HG03460 (cell line): ENCODE results near the gene HMG20A.
"Not testable (repeated sequence)": the region's sequence is repeated elsewhere in the genome, so short reads cannot be mapped to it uniquely, and the experiment has no call there.

ENCODE experiments used
- ATAC-seq: cut with Tn5 transposase; IDR thresholded peaks from one replicate; pipeline ENCODE4 v1.9.1; 2021; ENCODE audit not compliant: unreplicated experiment

HMG20A gene

DNA sequence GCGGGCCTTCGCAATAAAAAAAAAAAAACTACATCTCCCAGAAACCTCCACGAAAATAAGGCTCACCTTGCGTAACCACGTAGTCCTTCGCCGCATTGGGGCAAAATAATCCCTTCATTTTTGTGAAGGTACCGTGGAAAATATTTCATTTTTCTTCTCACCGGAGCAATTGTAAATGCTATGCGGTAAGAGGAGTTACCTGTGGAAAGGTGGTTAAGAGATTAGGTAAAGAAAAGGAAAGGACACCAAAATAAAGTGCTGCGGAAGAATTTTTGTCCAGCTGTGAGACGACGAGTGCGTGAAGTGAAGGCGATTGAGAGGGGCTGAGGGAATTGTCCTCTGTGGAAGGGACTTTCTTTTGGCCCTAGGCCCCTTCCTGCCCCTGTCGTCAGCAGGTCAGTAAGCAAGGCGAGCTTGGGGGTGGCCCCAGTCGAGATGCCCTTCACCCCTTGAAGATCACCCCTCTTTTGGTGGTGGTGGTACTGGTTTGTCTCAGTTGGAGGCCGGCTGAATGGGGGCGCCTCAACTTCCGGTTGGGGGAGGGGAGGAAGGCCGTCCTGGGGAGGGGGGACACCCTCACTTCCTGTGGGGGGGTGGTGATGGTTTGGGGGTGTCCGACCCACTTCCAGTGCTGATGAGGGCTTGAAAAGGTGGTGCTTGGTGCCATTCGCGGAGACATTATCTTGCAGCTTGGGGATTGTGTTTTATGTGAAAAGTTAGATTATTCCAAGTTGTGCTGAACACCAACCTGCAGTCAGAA, at the start of gene HMG20A:
Gene HMG20A, plus strand, starts transcription at position 279 of the 760 bp plus-strand sequence. CDS start 37,520 bp downstream, outside the sequence.
- ATAC-seq: peak; percentile 35

DNA sequence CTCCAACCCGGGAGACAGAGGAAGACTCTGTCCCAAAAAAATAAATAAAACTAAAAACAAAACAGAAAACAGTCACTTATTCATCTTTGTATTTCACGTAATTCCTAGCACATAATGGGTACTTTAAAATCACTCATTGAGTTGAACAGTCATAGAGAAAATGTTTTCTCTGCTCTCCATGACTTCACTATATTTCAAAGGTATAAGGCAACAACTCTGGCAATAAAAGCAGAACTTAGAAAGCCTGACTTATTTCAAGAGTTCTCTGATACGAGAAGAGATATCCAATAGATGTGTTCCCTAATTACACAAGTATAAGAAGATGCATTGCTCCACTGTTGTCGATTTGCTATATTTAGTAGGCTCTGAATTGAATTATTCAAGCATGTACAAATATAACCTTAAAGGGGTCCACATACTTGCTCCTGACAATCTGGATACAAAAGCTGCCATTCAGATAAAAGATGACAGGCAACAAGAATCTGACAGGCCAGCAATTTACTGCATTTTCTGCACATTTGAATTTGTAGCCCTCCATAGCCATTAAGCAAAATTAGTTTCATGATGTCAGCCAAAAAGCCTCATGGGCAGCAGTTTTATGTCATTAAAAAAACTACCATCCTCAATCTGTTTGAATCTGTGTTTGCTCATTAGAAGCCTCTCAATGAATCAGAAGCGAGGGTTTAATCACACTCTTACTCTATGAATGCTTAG, 48.7 kb upstream of the HMG20A start:
- no peak for ATAC-seq

- no peak for ATAC-seq
Observed at GRCh38 chr15:77373441-77373840, 47.2 kb upstream of the HMG20A start.

DNA sequence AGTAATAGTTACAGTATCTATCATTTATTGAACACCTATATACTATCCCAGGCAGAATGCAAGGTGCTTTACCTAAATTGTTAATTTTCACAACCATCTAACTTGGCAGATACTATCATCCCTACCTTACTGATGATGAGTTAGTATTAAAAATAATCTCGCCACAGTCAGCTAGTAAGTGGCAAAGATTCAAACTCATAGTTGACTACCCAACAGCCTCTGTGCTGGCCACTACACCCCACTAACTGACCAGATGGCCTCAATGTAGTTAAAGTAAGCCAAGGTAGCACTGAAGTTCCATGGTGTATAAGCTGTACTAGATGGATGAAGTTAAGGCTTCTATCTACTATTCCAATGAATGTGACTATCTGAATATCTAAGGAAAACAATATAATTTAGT, 45.6 kb upstream of the HMG20A start:
- no peak for ATAC-seq

GRCh38 chr15:77376770-77377169, 43.9 kb upstream of the HMG20A start:
- ATAC-seq: no peak

- ATAC-seq: no peak
Observed at GRCh38 chr15:77380033-77380432, 40.7 kb upstream of the HMG20A start.

- ATAC-seq: no peak
Observed at GRCh38 chr15:77384086-77384485, 36.6 kb upstream of the HMG20A start.

DNA sequence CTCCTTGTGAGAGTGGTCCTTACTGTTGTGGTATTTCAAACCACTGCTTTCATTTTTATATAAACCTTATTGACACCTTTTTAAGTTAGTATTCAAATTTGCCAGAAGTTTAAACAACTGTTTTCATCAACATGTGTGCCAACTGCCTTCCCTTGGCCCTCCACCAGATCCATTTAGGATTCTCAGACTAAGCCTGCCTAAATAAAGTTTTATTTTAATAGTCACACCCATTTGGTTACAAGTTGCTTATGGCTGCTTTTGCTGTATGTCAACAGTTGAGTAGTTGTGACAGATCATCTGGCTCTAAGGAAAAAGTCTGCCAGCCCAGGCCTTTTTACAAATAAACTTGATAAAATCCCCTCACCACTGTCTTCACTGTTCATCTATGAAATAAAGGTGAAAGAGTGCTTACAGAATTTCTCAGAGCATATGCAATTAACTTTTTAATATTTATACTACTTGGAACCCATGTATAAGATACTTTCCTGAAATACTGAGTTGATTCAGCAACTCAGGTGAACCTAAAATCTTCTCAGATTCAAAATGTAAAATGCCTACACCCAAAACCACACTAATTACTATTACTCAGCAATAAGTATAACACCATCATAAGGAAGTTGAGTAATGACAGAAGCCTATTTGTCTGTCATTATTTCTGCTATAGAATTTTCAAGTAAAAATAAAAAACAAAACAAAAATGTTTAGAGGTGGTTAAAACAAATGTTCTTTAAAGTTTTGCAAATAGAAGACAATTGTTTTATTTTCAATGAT, 35.9 kb upstream of the HMG20A start:
- no peak for ATAC-seq

DNA sequence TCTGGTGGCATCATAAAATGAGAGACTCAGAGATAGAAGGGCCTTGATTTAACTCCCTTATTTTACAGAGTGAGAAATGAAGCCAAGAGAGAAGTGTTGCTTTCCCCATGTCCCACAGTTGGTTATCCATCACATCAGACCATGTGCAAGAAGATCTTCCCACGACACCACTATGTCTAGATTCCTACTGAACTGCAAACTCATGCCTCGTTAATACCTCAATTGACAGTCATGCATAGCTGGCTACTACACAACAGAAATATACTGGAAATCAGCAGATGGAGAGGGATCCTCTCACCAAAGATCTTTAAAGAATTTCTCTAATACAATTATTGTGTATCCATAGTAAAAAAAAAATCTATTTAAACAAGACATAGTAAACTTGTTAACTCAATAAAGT, 34.1 kb upstream of the HMG20A start:
- ATAC-seq: no peak

DNA sequence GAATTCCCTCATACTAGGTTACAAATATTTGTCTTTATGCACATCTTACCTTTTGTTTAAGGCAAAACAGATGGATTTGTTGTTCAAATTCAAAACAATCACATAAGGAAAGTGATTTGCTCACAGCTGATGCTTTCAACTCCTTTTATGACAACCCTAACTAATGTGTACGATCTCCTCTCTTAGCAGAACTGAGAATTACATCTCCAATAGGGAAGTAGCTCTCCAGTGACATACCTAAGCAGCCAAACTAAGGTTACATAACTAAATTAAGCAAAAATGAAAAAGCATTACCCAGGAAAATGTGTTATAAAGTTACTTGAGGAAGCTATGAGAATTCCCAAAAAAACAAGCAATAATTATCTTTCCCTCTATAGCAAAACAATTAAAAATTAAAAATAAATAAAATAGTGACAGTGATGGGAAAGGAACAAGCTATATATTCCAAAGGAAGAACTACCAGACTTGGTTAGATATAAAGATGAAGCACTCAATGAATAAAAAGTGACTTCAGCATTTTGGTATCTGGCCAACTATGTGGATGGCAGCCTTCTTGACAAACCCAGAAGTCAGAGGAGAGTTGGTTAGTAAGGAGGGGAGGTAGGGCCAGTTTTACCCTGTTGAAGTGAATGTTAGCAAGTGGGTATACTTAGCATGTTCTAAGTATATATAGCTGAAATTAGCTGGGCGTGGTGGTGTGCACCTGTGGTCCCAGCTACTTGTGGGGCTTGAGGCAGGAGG, 33.2 kb upstream of the HMG20A start:
- no peak for ATAC-seq

DNA sequence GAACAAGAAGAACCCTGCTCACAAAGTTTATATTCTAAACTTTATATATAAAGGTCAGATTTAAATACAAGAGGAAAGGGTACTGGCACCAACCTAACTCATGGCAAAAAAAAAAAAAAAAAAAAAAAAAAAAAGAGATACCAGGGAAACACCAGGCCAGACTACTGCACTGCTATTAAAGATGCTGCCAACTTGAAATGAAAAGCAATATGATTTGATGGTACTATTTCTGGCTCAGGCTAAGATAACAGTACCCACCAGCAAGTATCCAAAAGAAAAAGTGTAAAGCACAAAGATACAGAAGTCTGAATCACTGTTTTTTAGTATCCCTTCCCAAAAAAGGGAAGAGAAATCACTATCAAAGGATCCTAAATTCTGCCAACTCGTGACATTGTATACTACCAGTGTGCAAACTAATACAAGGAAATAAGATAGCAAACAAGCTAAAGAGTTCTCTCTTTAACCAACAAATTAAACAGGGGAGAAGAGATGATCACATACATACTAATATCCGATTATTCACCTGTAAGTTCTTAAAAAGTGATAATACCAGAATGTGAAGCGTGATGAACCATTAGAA, 29.2 kb upstream of the HMG20A start:
- ATAC-seq: no peak

DNA sequence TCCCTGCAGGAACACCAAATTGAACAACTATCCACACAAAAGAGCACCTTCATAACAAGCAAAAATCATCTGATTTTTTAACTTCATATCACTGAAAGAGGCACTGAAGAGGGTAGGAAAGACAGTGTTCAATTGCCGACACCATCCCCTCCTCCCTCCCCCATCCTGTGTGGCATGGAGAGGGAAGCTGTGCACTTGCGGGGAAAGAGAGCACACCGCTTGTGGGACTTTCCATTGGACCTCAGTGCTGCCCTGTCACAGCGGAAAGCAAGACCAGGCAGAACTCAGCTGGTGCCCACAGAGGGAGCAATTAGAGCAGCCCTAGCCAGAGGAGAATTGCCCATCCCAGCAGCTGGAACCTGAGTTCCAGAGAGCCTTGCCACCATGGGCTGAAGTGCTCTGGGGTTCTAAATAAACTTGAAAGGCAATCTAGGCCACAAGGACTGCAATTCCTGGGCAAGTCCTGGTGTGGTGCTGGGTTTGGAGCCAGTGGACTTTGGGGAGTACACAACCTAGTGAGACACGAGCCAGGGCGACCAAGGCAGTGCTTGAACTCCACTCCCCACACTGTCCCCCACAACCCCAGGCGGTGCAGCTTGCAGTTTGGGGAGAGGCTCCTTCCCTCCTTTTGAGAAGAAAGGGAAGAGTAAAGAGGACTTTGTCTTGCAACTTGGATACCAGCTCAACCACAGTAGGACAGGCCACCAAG, 27.8 kb upstream of the HMG20A start:
- ATAC-seq: no peak

DNA sequence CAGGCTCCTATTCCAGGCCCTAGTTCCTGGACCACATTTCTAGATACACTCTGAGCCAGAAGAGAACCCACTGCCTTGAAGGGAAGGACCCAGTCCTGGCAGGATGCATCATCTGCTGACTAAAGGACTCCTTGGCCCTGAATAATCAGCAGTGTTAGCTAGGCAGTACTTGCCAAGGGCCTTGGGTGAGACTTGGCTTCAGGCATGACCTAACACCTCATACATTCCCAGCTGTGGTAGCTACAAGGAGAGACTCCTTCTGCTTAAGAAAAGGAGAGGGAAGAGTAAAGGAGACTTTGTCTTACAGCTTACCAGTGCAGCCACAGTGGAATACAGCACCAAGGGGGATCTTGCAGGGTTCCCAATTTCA, 27.2 kb upstream of the HMG20A start:
- no peak for ATAC-seq

DNA sequence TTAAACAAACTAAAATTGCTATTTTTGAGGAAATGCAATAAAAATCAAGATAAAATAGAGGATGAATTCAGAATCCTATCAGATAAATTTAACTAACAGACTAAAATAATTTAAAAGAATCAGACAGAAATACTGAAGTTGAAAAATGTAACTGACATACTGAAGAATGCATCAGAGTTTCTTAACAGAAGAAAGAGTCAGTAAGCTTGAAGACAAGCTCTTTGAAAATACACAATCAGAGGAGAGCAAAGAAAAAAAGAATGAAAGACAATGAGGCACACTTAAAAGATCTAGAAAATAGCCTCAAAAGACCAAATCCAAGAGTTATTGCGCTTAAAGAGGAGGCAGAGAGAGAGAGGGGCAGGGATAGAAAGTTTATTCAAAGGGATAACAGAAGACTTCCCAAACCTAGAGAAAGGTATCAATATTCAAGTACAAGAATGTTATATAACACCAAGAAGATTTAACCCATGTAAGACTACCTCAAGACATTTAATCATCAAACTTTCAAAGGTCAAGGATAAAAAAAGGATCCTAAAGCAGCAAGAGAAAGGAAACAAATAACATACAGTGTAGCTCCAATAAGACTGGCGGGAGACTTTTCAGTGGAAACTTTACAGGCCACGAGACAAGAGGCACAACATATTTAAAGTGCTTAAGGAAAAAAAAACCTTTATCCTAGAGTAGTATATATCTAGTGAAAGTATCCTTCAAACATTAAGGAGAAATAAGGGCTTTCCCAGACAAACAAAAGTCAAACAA, 25.5 kb upstream of the HMG20A start:
- ATAC-seq: no peak

- ATAC-seq: no peak
Observed at GRCh38 chr15:77396692-77397091, 24.0 kb upstream of the HMG20A start.

- ATAC-seq: no peak
Observed at GRCh38 chr15:77398927-77399326, 21.8 kb upstream of the HMG20A start.

GRCh38 chr15:77400258-77400657, 20.4 kb upstream of the HMG20A start:
- ATAC-seq: no peak

DNA sequence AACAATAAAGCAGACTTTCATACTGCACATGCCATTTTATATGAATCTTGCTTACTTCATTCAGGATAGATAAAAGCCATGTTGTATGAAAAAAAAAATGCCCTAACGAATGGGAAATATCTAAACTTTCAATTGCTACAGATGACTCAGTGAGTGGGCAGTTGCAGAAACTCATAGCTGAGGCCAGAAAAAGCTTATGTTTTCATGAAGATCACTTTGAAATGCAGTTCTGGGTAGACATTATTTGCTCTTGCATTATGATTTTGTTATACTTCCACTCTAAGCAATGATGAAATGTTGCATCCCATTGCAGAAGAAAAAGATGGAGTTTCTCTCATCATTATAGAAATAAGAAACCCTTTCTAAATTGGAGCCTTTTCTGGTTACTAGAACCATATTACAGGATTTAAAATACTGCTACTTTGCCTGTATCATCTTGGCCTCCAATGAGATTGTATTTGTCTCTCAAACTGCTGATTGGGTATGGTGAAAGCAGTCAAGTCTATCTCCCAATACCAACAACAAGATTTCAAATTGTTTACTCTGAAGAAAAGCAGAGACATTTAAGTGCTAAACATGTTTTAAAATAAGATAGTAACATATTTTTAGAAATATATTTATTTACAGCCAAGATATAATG, 17.8 kb upstream of the HMG20A start:
- no peak for ATAC-seq

DNA sequence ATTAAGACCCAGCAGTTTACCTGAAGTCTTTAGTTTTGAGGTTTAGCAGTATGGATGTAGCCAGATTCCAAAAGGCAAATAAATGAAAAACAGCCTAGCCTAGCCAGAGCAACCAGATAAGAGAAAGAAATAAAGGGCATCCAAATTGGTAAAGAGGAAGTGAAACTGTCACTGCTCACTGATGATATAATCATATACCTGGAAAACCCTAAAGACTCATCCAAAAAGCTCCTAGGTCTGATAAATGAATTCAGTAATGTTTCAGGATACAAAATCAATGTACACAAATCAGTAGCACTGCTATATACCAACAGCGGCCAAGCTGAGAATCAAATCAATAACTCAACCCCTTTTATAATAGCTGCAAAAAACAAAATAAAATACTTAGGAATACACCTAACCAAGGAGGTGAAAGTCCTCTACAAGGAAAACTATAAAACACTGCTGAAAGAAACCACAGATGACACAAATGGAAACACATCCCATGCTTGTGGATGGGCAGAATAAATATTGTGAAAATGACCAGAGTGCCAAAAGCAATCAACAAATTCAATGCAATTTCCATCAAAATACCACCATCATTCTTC, 14.4 kb upstream of the HMG20A start:
- ATAC-seq: not testable (repeated sequence)
